ENCODE measurements around the gene TWSG1.

DNA sequence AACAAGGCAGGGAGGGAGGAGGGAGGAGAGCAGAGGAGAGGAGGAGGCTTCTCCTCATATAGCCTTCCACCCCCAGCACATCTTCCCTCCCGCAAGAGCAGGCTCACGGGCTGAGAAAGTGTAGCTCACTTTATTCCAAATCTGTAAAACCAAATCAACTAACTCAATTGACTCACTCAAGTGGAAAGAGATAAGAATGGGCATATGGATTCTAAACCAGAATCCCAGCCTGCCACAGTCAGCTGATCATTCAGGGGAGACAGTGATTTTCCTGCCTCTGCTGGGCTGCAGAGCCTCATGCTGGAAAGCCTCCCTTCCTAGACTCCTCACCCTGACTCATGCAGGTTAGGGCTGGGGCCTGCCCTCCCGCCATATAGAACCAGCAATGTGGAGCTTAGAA lies 4.2 kb upstream of the TWSG1 start:
- TF ChIP-seq POLR2A (IDR thresholded peaks at IDR 0.05) (no peak), POLR2AphosphoS5 (IDR thresholded peaks at IDR 0.05; ENCODE audit: insufficient read depth in 1 of 2, low read depth in 1 of 2) (no peak)
- TF ChIP-seq, protein P1, sequence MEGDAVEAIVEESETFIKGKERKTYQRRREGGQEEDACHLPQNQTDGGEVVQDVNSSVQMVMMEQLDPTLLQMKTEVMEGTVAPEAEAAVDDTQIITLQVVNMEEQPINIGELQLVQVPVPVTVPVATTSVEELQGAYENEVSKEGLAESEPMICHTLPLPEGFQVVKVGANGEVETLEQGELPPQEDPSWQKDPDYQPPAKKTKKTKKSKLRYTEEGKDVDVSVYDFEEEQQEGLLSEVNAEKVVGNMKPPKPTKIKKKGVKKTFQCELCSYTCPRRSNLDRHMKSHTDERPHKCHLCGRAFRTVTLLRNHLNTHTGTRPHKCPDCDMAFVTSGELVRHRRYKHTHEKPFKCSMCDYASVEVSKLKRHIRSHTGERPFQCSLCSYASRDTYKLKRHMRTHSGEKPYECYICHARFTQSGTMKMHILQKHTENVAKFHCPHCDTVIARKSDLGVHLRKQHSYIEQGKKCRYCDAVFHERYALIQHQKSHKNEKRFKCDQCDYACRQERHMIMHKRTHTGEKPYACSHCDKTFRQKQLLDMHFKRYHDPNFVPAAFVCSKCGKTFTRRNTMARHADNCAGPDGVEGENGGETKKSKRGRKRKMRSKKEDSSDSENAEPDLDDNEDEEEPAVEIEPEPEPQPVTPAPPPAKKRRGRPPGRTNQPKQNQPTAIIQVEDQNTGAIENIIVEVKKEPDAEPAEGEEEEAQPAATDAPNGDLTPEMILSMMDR (IDR thresholded peaks at IDR 0.05), result no peak

Data from vagina (tissue), 2 donors.